ENCODE measurements around the gene EPHA5.
"Not testable (repeated sequence)": the region's sequence is repeated elsewhere in the genome, so short reads cannot be mapped to it uniquely, and the experiment has no call there.

The EPHA5 gene

DNA sequence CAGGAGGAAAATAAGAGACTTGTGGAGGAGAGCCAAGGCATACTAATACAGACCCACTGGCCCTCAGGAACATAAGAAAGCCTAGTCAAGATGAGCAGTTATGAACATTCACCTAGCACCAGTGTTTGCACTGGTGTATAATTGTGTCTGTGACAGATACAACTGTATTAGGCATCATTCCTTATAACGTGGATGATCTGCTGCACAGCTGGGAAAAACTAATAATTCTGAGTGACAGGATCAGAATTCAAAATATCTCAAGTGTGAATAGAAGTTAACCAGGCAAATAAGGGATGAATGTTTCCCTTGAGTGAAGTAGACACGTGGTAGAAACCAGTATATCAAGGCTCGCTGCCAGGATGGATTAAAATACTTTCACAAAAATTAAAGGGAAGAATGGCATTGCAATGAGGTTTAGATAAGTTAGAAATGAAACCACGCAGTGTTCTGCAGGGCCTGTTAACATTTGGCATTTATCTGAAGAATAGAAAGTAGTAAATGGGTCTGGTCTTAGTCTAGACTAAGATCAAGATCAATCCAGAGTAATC is 325.9 kb downstream of the EPHA5 start:
- no peak for DNase-seq

DNA sequence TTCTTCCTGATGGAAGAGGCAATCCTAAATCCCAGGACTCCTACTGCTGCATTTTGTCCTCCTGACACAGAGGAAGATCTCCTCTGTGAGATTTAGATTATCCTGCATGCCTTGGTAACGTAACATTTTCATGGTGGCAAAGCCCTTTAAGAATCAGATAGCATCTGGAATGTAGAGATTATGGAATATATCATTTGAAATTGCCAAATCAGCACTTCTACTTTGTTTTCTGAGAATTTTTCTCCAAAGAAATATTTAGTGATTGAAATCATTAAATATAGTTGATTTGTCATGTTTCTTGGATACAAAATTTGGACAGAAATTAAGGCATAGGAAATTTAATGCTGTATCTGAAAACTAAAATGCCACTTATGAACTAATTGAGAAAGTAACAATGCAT is 326.9 kb downstream of the EPHA5 start:
- DNase-seq, result no peak

DNA sequence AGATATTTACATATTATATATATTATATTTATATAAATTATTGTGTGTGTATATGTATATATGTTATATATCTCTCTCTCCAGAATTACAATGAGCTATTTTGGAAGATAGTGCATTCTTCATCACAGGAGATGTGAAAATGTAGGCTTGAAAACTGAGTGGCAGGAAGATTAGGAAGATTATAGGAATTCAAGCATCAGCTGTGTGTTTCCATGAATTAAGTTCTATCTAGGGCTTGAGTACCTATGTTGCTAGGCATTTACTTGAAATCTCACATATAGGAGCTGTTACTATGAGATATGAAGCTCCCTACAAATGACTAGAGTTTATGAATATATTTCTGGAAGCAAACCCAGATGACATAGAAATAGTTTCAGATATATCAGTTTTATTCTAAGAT is 328.7 kb downstream of the EPHA5 start:
- no peak for DNase-seq

DNA sequence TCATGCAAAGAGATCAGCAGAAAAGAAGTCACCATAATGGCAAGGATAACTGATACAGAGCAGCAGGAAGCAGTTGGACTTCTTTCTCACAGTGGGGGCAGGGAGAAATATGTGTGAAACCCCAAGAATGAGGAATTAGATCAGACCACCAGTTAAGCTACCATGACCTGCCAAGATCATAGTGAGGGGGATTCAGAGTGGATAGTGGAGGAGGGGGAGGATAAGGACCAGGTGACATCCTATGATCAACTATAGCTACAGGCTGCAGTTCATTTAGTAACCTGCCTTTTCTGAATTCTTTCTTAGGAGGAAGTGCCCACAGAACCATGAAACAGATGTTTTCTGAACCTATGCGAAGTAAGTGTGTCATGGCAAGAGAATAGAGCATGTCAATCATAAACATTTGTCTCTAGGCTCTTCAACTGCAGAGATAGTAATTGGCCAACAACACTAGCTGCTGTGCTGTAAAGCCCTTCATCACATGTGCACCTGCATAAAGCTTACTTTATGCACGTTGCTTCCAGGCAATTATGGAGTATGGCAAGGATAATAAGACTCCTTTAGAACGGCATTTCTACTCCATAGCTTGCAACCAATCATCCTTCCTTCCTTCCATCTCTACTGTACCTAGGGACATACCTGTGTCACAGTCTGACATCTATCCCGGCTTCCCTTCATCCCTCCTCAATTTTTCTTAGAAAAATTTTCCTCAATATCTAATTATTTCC is 329.7 kb downstream of the EPHA5 start:
- DNase-seq, result no peak

DNA sequence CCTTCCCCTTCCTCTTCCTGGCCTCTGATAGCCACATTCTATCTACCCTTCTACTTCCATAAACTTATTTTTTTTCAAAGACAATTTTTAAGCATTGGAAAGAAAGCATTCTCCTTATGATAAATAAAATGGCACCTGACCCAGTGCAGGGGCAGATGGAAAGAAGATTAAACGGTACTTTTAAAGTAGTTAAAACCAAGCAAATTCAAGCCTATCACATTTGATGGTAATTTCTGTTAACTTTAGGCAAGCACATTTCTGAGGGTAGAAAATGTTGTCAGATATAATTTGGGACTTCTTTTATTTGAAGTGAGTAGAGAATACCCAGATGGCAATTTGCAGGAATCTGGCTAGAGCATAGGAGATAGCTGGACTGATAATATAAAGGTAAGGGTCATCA is 332.9 kb downstream of the EPHA5 start:
- no peak for DNase-seq

GRCh38 chr4:65336465-65336864 is 333.8 kb downstream of the EPHA5 start:
- no peak for DNase-seq

DNA sequence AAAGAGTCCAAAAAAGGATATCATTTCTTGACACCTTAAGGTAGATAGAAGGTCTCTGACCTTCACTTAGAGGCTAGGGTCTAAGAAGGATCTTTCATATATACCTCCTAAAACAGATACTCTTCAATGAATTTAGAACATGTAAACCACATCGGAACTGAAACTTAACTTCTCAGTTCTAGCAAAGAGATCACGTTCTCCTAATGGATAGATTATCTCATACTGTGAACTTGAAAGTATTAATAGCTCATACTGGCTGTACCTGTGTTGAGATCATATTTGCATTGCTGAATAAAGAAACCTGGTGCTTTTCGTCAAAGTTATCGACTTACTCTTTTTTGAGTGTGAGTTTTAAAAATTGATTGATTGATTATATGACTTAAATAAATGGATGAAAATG is 353.8 kb downstream of the EPHA5 start:
- no peak for DNase-seq

- DNase-seq, result no peak
Measured at GRCh38 chr4:65311120-65311519, 359.2 kb downstream of the EPHA5 start.

DNA sequence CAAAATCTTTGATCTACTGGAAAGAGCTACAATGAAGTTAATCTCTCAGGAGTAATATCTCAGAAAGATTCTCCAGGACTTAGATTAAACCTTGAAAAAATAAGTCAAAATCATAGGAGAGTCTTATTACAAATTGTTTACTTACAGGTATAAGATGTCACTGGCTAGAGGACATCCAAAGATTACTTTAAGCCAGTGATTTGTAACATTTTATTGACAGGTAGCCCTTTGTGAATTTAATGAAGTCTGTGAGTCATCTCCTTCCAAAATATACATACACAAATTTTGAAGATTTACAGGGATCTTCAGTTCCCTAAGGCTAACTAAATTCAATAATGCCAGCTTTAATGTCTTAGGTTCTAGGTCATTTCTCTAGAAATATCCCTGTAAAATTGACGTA is 359.7 kb downstream of the EPHA5 start:
- DNase-seq, result no peak

DNA sequence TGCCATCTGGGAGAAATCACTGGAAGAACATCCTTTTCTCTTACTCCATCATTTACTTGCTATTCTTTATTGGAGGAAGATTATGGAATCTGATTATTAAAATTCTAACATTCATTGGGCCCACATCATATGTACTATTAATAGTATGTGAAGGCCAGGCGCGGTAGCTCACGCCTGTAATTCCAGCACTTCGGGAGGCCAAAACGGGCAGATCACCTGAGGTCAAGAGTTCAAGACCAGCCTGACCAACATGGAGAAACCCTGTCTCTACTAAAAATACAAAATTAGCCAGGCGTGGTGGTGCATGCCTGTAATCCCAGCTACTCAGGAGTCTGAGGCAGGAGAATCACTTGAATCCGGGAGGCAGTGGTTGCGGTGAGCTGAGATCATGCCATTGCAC is 361.7 kb downstream of the EPHA5 start:
- DNase-seq, result not testable (repeated sequence)

DNA sequence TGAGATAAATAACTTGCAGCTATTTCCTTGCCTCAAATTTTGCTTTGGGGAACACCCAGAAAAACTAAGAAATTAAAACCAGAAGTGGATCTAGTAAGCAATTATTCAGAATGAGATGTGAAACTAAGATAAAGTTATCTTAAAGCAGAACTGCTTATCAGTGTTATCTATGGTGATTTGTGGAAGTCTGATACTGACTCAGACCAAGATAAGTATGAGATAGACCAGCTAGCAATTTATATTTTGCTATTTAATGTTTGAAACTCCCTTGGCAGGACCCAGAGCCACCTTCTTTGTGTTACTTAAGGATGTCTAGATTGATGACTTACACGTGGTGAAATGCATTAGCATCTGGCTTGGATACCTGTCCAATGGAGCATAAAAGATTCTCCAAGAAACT is 368.1 kb downstream of the EPHA5 start:
- no peak for DNase-seq

GRCh38 chr4:65296246-65296645 is 374.0 kb downstream of the EPHA5 start:
- DNase-seq, result no peak

DNA sequence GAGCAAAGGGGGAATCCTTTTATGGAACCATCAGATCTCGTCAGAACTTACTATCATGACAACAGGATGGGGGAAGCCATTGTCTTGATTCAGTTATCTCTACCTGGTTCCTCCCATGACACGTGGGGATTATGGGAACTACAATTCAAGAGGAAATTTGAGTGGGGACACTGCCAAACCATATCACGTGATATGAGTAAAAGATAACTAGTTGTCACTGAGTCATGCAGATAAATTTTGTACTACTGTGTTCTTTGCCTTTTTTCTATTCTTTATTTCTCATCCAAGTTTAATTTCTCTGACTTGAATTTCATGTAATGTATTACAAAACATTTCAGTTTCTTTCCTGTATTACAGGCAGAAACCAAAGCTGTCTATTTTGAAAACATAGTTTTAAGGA is 383.2 kb downstream of the EPHA5 start:
- DNase-seq, result no peak

Data from NCI-H187 (cell line).